Colon (tissue), 2 donors: Measurements from ENCODE around the gene FAM20C.

ENCODE experiments used
- FAIRE-seq: peaks from 2 replicates; lab custom pipeline; 2012; peaks lifted over from hg19 to GRCh38; lab: Jason Lieb, UNC
- donor health status: control.
- donor health status: control.

The FAM20C gene

GRCh38 chr7:245574-246295, 53.4 kb downstream of the FAM20C start:
- no peak for FAIRE-seq

- FAIRE-seq = no peak
Observed at GRCh38 chr7:246451-246850, 54.1 kb downstream of the FAM20C start.

DNA sequence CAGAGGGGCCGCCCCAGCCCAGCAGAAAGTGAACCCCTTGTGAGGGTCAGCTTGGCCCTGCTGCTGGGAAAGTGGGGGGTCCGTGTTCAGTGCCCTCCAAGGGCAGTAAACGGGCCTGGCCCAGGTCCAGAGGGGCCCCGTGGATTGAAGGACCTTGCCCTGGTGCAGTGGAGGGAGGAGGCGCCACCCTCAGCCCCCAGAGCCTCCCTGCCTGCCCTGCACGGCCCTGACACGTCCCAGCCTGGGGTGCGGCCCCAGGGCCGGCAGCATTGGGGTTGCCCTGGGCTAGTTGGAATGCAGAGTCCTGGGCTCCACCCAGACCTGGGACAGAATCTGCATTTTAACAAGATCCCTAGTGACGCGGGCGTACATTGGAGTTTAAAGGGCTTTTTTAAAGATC, 54.8 kb downstream of the FAM20C start:
- no peak for FAIRE-seq

DNA sequence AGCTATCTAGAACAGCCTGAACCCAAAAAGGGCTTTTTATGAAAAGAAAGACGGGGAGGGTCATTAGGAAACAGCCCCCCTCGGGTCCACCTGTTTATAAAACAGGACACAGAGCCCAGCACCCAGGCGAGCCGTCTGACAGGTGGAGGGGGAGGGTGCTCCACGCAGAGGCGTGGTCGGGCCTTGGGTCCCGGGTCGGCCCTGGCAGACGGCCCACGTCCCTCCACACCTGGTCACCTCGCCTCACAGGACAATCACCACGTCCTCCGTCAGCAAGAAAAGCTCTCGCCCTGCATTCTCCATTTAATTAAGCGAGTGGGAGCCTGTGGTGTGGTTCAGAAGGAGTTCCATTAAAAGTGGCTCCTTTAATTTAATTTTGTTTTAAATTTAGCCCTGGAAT, 55.3 kb downstream of the FAM20C start:
- FAIRE-seq = no peak

- no peak for FAIRE-seq
Observed at GRCh38 chr7:248732-249435, 56.5 kb downstream of the FAM20C start.

DNA sequence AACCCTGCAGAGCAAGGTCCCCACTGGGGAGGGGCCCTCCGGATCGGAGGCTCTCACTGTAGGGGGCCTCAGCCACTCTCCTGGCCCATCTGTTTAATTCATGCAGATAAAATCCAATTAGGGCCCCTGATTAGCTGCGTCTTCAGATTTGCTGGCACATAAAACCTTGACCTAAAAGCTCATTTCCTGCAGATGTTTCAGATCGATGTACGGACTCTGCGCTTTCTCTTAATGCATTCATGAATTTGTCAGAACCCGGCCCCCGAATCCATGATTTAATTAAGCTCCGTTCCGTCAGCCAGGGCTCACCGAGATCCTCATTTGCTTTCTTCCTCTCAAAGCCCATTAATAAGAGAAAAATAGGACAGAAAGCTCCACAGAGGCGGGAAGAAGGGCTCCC, 57.6 kb downstream of the FAM20C start:
- FAIRE-seq = no peak

GRCh38 chr7:250523-250922, 58.2 kb downstream of the FAM20C start:
- no peak for FAIRE-seq

DNA sequence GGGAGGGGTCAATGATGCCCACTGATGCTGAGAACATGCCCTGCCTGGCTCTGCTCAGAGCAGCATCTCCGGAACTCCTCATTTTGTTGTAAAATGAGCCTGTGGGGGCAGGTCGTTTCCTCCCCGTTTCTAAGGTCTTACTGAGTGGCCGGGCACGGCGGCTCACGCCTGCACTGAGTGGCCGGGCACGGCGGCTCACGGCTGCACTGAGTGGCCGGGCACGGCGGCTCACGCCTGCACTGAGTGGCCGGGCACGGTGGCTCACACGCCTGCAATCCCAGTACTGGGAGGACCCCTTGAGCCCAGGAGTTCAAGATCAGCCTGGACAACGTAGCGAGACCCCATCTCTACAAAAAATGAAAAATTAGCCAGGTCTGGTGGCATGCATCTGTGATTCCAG, 58.6 kb downstream of the FAM20C start:
- no peak for FAIRE-seq

- no peak for FAIRE-seq
Observed at GRCh38 chr7:251446-252175, 59.2 kb downstream of the FAM20C start.

GRCh38 chr7:252216-252965, 60.0 kb downstream of the FAM20C start:
- FAIRE-seq = no peak

DNA sequence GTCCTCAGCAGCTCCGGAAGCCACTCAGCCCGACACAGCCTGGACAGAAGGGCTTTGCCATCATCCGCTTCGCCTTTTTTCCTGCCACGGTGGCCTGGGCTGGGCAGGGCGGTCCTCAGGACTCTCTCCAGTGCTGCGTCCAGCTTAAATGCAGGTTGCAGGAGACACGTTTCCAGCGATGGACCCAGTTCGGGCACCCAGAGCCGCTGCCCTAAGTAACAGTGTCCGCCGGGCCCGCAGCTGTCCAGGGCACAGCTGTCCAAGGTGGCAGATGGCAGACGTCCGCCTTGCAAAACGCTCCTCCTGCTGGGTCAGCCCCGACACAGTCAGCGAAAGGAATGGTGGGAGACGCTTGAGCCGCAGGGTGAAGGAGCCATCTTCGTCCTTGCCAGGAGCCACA, 60.6 kb downstream of the FAM20C start:
- FAIRE-seq = no peak

- FAIRE-seq = no peak
Observed at GRCh38 chr7:253581-254336, 61.4 kb downstream of the FAM20C start.

DNA sequence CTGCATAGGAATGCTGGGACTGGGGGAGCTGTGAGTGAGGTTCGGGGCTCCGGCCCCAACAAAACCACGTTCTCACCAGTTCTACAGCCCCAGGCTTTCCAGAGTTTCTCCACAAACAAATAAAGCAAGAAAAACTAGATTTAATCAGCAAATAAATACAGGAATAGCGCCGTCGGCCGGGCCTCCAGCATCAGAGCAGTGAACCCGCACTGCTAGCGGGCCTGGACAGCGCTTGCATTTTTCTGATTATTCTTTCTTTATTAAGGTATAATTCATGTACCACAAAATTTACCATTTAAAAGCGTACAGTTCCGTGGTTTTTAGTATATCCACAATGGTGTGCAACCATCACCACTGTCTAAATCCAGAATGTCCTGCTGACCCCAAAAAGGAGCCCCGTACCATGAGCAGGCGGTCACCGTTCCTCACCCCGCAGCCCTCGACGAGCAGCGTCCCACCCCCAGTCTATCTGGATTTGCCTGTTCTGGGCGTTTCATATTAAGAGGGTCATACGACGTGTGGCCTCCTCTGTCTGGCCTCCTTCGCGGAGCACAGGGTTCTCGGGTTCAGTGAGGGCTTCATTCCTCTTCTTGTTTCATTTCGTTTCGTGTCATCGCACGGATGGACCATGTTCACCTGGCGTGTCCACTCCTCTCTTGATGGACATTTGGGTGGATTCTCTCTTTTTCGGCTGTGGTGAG, 62.1 kb downstream of the FAM20C start:
- no peak for FAIRE-seq

GRCh38 chr7:255038-255435, 62.7 kb downstream of the FAM20C start:
- no peak for FAIRE-seq

DNA sequence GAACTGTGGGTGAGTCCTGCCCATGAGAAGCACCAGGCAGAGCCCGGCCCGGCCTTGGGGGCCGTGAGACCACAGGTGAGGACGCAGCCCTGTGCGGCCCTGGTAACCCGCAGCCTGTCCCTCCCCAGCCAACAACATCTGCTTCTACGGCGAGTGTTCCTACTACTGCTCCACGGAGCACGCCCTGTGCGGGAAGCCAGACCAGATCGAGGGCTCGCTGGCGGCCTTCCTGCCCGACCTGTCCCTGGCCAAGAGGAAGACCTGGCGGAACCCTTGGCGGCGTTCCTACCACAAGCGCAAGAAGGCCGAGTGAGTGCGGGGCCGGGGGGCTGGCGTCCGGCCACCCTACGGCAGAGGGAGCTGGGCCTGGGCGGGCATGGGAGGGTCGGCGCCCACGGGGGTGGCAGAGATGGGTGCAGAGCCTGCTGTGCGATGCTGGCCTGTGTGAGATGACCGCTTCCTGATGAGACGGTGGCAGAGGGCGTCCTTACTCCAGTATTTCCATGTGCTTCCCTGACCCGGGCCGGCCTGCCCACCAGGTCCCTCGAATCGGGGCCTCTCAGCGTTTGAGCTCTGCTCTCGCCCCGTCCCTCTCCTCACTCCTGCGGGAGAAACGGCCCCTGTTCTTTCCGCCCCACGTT, 63.5 kb downstream of the FAM20C start:
- no peak for FAIRE-seq

DNA sequence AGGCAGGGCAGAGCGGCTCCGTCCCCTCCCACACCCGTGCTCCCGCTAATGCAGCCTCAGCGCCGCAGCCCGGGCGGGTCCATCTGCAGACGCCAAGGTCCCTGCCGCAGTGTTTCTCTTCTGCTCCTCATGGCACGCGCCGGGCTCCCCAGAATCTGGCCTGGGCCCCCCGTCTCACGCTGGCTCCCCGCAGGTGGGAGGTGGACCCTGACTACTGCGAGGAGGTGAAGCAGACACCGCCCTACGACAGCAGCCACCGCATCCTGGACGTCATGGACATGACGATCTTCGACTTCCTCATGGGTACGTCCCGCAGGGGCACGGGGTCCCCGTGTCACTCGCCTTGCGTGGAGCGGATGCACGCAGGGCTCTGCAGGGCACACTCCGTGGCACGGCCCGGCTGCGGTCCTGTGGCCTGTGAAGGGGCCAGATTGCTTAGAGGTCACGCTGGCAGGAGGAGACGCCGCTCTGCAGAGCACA, 64.1 kb downstream of the FAM20C start:
- no peak for FAIRE-seq

- FAIRE-seq = no peak
Observed at GRCh38 chr7:256981-257646, 64.7 kb downstream of the FAM20C start.

- FAIRE-seq = no peak
Observed at GRCh38 chr7:257647-257992, 65.2 kb downstream of the FAM20C start.

DNA sequence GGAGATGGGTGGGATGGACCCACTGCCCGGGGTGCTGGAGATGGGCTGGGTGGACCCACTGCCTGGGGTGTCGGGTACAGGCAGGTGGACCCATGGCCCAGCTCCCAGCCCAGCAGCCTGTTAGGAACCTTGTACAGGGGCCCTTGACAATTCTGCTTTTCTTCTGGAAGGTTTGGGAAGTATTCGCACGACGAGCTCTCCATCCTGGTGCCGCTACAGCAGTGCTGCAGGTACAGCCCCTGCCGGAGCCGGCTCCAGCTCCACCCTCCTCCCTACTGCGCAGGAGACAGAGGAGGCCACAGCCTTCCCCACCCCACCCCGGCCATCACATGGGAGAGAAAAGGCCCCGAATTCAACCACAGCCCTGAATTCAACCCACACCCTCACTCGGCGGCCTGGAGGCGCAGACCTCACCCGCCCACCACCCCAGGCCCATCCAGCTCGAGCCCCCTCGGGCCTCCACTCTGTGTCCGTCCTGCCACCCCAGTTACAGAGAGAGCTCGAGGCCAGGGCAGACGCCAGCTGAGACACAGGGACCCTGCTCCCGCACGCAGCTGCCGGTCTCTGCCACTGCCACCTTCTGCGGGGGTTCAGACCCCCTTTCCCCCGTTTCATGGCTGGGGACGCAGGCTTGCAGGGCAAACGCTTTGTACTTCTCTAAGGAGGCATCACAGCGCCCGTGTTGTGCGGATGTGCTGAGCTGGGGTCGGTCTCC, 66.3 kb downstream of the FAM20C start:
- no peak for FAIRE-seq

DNA sequence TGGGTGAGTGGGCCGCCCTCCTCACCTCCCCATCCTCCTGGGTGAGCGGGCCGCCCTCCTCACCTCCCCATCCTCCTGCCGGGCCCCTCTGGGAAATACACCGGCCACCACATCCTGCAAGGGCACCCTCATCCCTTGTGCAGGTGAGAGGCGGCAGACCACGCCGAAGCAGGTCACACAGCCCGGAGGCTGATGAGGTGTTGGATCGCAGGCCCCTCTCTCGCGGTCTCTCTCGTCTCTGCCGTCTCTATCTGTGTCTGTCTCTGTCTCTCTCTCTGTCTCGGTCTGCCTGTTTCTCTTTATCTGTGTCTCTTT, 66.8 kb downstream of the FAM20C start:
- FAIRE-seq = no peak
